ENCODE data around the gene TMBIM1. TPM values are rescaled to one million over a fixed set of nuclear protein-coding genes. Genes with fewer than 3 reads are reported as not detected.
A peak's percentile ranks its signal among the peaks of the same experiment; 100 is the strongest.

The TMBIM1 gene
- total RNA-seq, 2 donors from 2014 or later = 97.4 to 121 TPM

GRCh38 chr2:218234521-218234920 lies 57.8 kb downstream of the TMBIM1 start:
- H3K4me1 Mint-ChIP-seq = peaks cover 19% of the 10 kb centered on the region
- DNase-seq = no peak
- no peaks in the 10 kb centered on the region for H3K27me3 Mint-ChIP-seq
- peaks cover 6% of the 10 kb centered on the region for H3K36me3 Mint-ChIP-seq (ENCODE audit: low read depth)
- ATAC-seq = no peak
- H3K4me3 Mint-ChIP-seq = no peak overlapping the region
- peak overlapping the region; percentile 68 for H3K27ac Mint-ChIP-seq
- no peaks in the 10 kb centered on the region for H3K9me3 ChIP-seq (ENCODE audit: control insufficient read depth, low read length, poor library complexity, severe bottlenecking)

- Mint-ChIP-seq H3K4me3 (no peak overlapping the region), H3K4me1 (peaks cover 21% of the 10 kb centered on the region), H3K27me3 (no peaks in the 10 kb centered on the region), H3K27ac (peak overlapping the region; percentile 68), H3K36me3 (ENCODE audit: low read depth) (peaks cover 6% of the 10 kb centered on the region)
- no peak for ATAC-seq
- H3K9me3 ChIP-seq (ENCODE audit: control insufficient read depth, low read length, poor library complexity, severe bottlenecking) = no peaks in the 10 kb centered on the region
- no peak for DNase-seq
These were observed 58.8 kb downstream of the TMBIM1 start for GRCh38 chr2:218233543-218233942.

- ATAC-seq = peak; percentile 62
- DNase-seq = no peak
- Mint-ChIP-seq H3K4me1 (peaks cover 29% of the 10 kb centered on the region), H3K27ac (peak overlapping the region; percentile 88), H3K27me3 (no peaks in the 10 kb centered on the region), H3K4me3 (peak overlapping the region; percentile 59), H3K36me3 (ENCODE audit: low read depth) (peaks cover 6% of the 10 kb centered on the region)
- H3K9me3 ChIP-seq (ENCODE audit: control insufficient read depth, low read length, poor library complexity, severe bottlenecking) = no peaks in the 10 kb centered on the region
These were observed 61.4 kb downstream of the TMBIM1 start for GRCh38 chr2:218230882-218231281.

GRCh38 chr2:218229851-218230250 lies 62.5 kb downstream of the TMBIM1 start:
- no peaks in the 10 kb centered on the region for H3K9me3 ChIP-seq (ENCODE audit: control insufficient read depth, low read length, poor library complexity, severe bottlenecking)
- ATAC-seq (no peak), DNase-seq (no peak)
- peaks cover 8% of the 10 kb centered on the region for H3K36me3 Mint-ChIP-seq (ENCODE audit: low read depth)
- H3K4me1 Mint-ChIP-seq = peaks cover 39% of the 10 kb centered on the region
- no peak overlapping the region for H3K4me3 Mint-ChIP-seq
- no peaks in the 10 kb centered on the region for H3K27me3 Mint-ChIP-seq
- H3K27ac Mint-ChIP-seq = peak overlapping the region; percentile 88

GRCh38 chr2:218229239-218229638 lies 63.1 kb downstream of the TMBIM1 start:
- H3K36me3 Mint-ChIP-seq (ENCODE audit: low read depth) = peaks cover 8% of the 10 kb centered on the region
- H3K4me1 Mint-ChIP-seq = peaks cover 45% of the 10 kb centered on the region
- DNase-seq (no peak), ATAC-seq (peak; percentile 87)
- H3K27ac Mint-ChIP-seq = peak overlapping the region; percentile 88
- H3K4me3 Mint-ChIP-seq = peak overlapping the region; percentile 56
- no peaks in the 10 kb centered on the region for H3K9me3 ChIP-seq (ENCODE audit: control insufficient read depth, low read length, poor library complexity, severe bottlenecking)
- H3K27me3 Mint-ChIP-seq = no peaks in the 10 kb centered on the region

- H3K27ac Mint-ChIP-seq = peak overlapping the region; percentile 98
- peaks cover 7% of the 10 kb centered on the region for H3K36me3 Mint-ChIP-seq (ENCODE audit: low read depth)
These were observed 63.8 kb downstream of the TMBIM1 start for GRCh38 chr2:218228366-218229090.

GRCh38 chr2:218226903-218227302 lies 65.4 kb downstream of the TMBIM1 start:
- Mint-ChIP-seq H3K36me3 (ENCODE audit: low read depth) (peaks cover 4% of the 10 kb centered on the region), H3K27ac (peak overlapping the region; percentile 98), H3K4me3 (no peak overlapping the region), H3K27me3 (no peaks in the 10 kb centered on the region), H3K4me1 (peaks cover 51% of the 10 kb centered on the region)
- no peak for ATAC-seq
- no peak for DNase-seq
- H3K9me3 ChIP-seq (ENCODE audit: control insufficient read depth, low read length, poor library complexity, severe bottlenecking) = no peaks in the 10 kb centered on the region

More at GRCh38 chr2:218228366-218229090, 63.8 kb downstream of the TMBIM1 start:
- H3K9me3 ChIP-seq (ENCODE audit: control insufficient read depth, low read length, poor library complexity, severe bottlenecking) = no peaks in the 10 kb centered on the region
- H3K4me3 Mint-ChIP-seq = peak overlapping the region; percentile 56
- ATAC-seq (no peak), DNase-seq (no peak)
- no peaks in the 10 kb centered on the region for H3K27me3 Mint-ChIP-seq
- H3K4me1 Mint-ChIP-seq = peaks cover 42% of the 10 kb centered on the region

Other genes starting within 250 kb of the TMBIM1 start
- under 1 TPM in 1 of 2 donors, not detected in 1; 0.77 TPM for gene RUFY4, start 223.2 kb downstream of the TMBIM1 start, total RNA-seq
- under 1 TPM in 1 of 2 donors, not detected in 1; 0.10 TPM for gene CXCR2, start 166.5 kb downstream of the TMBIM1 start, total RNA-seq
- gene CXCR1, start 125.5 kb downstream of the TMBIM1 start, total RNA-seq = not detected
- 100 to 1,000 TPM; 424 to 467 TPM for gene ARPC2, start 75.3 kb downstream of the TMBIM1 start, total RNA-seq
- 1 to 10 TPM; 1.5 to 2.7 TPM for gene GPBAR1, start 31.5 kb downstream of the TMBIM1 start, total RNA-seq
- 10 to 100 TPM; 46.8 to 47.0 TPM for gene AAMP, start 22.4 kb downstream of the TMBIM1 start, total RNA-seq
- gene PNKD, start 22.0 kb downstream of the TMBIM1 start, total RNA-seq = 10 to 100 TPM; 21.1 to 31.2 TPM
- not detected for gene CATIP, start 64.4 kb upstream of the TMBIM1 start, total RNA-seq
- gene SLC11A1, start 89.8 kb upstream of the TMBIM1 start, total RNA-seq = 10 to 100 TPM in 1 of 2 donors, 1 to 10 TPM in 1; 2.7 to 23.9 TPM
- gene CTDSP1, start 107.4 kb upstream of the TMBIM1 start, total RNA-seq = 100 to 1,000 TPM; 109 to 132 TPM
- gene VIL1, start 126.6 kb upstream of the TMBIM1 start, total RNA-seq = 1 to 10 TPM in 1 of 2 donors, under 1 TPM in 1; 0.32 to 6.2 TPM